GM12878 (cell line): Measurements from ENCODE around the gene LGI2. TPM values are rescaled to one million over a fixed set of nuclear protein-coding genes. Genes with fewer than 3 reads are reported as not detected.

Experiments
- ATAC-seq: fragments of 200-7000 bp; cut with Tn5 transposase; 3 replicates; pipeline ENCODE4 v1.9.1; 2020; ENCODE audit warnings: mild to moderate bottlenecking, moderate library complexity
- BruUV-seq: library from RNA; stranded (reverse); fragments of 400-500 nt; replicated peaks from 2 replicates; lab custom pipeline; 2021; lab: Mats Ljungman, UMichigan
- CTCF ChIA-PET: fragments of 300-600 bp; sonication (Branson Sonifier 250); formaldehyde crosslinking; extraction: SDS; loops from one replicate; lab custom pipeline; 2021; ENCODE audit warnings: inconsistent platforms; lab: Yijun Ruan, JAX
- POLR2A ChIA-PET: fragments of 350-600 bp; formaldehyde crosslinking; extraction: SDS; loops from one replicate; lab custom pipeline; 2021; ENCODE audit warnings: inconsistent platforms; lab: Charles Lee
- RAD21 ChIA-PET: fragments of 300-600 bp; sonication (Branson Sonifier 250); formaldehyde crosslinking; loops from one replicate; lab custom pipeline; 2023; ENCODE audit warnings: antibody characterized with exemption; ENCODE audit not compliant: unreplicated experiment; lab: Charles Lee
- SMC1A ChIA-PET: fragments of 300-600 bp; sonication (Branson Sonifier 250); formaldehyde crosslinking; loops from one replicate; lab custom pipeline; 2023; ENCODE audit not compliant: unreplicated experiment, uncharacterized antibody; lab: Charles Lee
- DNase-seq: peaks from one replicate; pipeline ENCODE4 v3.0.0-alpha.2; 2011; ENCODE audit warnings: low read depth, low spot score
- FAIRE-seq: peaks from 3 replicates; lab custom pipeline; 2011; peaks lifted over from hg19 to GRCh38; lab: Jason Lieb, UNC
- H2AFZ ChIP-seq: 2 replicates; pipeline ENCODE4 v1.6.0; 2011; ENCODE audit warnings: low read depth, low read length, control low read depth; ENCODE audit not compliant: control insufficient read depth
- H3K27ac ChIP-seq: 2 replicates; pipeline ENCODE4 v1.5.1; 2011; ENCODE audit warnings: control low read depth; ENCODE audit not compliant: control insufficient read depth, insufficient read depth
- H3K27me3 ChIP-seq, 2 experiments: replicated peaks in 1 of 2; 2 replicates each; pipeline versions ENCODE4 v1.6.0 to v1.6.1; 2011; ENCODE audit warnings: low read length in 1 of 2; ENCODE audit not compliant: control insufficient read depth in 2 of 2, insufficient read depth in 2 of 2
- H3K36me3 ChIP-seq, 2 experiments: 2 replicates each; pipeline ENCODE4 v1.5.1; 2011; ENCODE audit warnings: low read length in 1 of 2; ENCODE audit not compliant: control insufficient read depth in 2 of 2, insufficient read depth in 2 of 2
- H3K4me1 ChIP-seq: 2 replicates; pipeline ENCODE4 v1.6.1; 2011; ENCODE audit warnings: mild to moderate bottlenecking, low read length, moderate library complexity, mixed read lengths; ENCODE audit not compliant: control insufficient read depth, insufficient read depth
- H3K4me2 ChIP-seq: 2 replicates; pipeline ENCODE4 v1.6.0; 2011; ENCODE audit warnings: control low read depth; ENCODE audit not compliant: control insufficient read depth, insufficient read depth
- H3K4me3 ChIP-seq: fragments of 200-600 bp; sonication (generic); 2 replicates; pipeline ENCODE4 v1.5.1; 2016
- H3K79me2 ChIP-seq: 2 replicates; pipeline ENCODE4 v1.6.0; 2011; ENCODE audit warnings: low read length; ENCODE audit not compliant: control insufficient read depth, insufficient read depth
- H3K9ac ChIP-seq: 2 replicates; pipeline ENCODE4 v1.8.0; 2011; ENCODE audit warnings: low read length, control low read depth, mixed read lengths; ENCODE audit not compliant: control insufficient read depth, insufficient read depth
- H3K9me3 ChIP-seq: replicated peaks from 3 replicates; pipeline ENCODE4 v1.5.1; 2011; ENCODE audit warnings: mild to moderate bottlenecking, low read length; ENCODE audit not compliant: control insufficient read depth, insufficient read depth
- H4K20me1 ChIP-seq: 2 replicates; pipeline ENCODE4 v1.6.0; 2011; ENCODE audit not compliant: control insufficient read depth, insufficient read depth
- CBFB ChIP-seq: IDR thresholded peaks from 2 replicates; pipeline ENCODE4 v1.6.1; 2016; ENCODE audit warnings: antibody characterized with exemption, low read depth
- CREB1 ChIP-seq: IDR thresholded peaks from 2 replicates; pipeline ENCODE4 v1.6.1; 2012; ENCODE audit warnings: low read depth, mild to moderate bottlenecking, inconsistent platforms
- EED ChIP-seq: sonication (generic); IDR thresholded peaks from 2 replicates; pipeline ENCODE4 v1.6.1; 2016; ENCODE audit warnings: antibody characterized with exemption, low read depth
- EP300 ChIP-seq, 2 experiments: fragments of 150-350 bp in 1 of 2; IDR thresholded peaks; 2 replicates each; pipeline ENCODE4 v1.6.1; 2011 to 2012; ENCODE audit warnings: low read depth in 2 of 2, low read length in 2 of 2, borderline replicate concordance in 1 of 2, improper control_type of control experiment in 1 of 2, inconsistent platforms in 1 of 2; ENCODE audit not compliant: control insufficient read depth in 1 of 2
- HDGF ChIP-seq: fragments of 450-650 bp; IDR thresholded peaks from 2 replicates; pipeline ENCODE4 v1.6.1; 2016; ENCODE audit warnings: antibody characterized with exemption
- LARP7 ChIP-seq: fragments of 450-650 bp; IDR thresholded peaks from 2 replicates; pipeline ENCODE4 v1.6.1; 2017; ENCODE audit warnings: mild to moderate bottlenecking
- MTA3 ChIP-seq: IDR thresholded peaks from 2 replicates; pipeline ENCODE4 v1.6.1; 2012; ENCODE audit warnings: low read length, inconsistent platforms, borderline replicate concordance
- NBN ChIP-seq: fragments of 450-650 bp; IDR thresholded peaks from 2 replicates; pipeline ENCODE4 v1.6.1; 2016
- NFIC ChIP-seq: IDR thresholded peaks from 2 replicates; pipeline ENCODE4 v1.6.1; 2012; ENCODE audit warnings: low read depth, mild to moderate bottlenecking, inconsistent platforms, low read length, moderate library complexity
- NR2F1 ChIP-seq: fragments of 450-650 bp; conservative IDR thresholded peaks from 2 replicates; pipeline ENCODE4 v1.6.1; 2017; ENCODE audit warnings: mild to moderate bottlenecking
- NRF1 ChIP-seq: conservative IDR thresholded peaks from 2 replicates; pipeline ENCODE4 v1.6.1; 2011; ENCODE audit warnings: mild to moderate bottlenecking, low read depth, low read length, improper control_type of control experiment
- PBX3 ChIP-seq: IDR thresholded peaks from 2 replicates; pipeline ENCODE4 v1.6.1; 2011; ENCODE audit warnings: mild to moderate bottlenecking, low read depth, low read length, moderate library complexity; ENCODE audit not compliant: insufficient replicate concordance
- PRDM15 ChIP-seq: fragments of 450-650 bp; formaldehyde crosslinking; IDR thresholded peaks from 2 replicates; pipeline ENCODE4 v1.4.0; 2020; ENCODE audit warnings: mild to moderate bottlenecking, moderate library complexity
- RAD51 ChIP-seq: fragments of 450-650 bp; IDR thresholded peaks from 2 replicates; pipeline ENCODE4 v1.6.1; 2016; ENCODE audit warnings: moderate library complexity, mild to moderate bottlenecking, inconsistent platforms
- SPI1 ChIP-seq: IDR thresholded peaks from 2 replicates; pipeline ENCODE4 v1.6.1; 2011; ENCODE audit warnings: low read depth, mild to moderate bottlenecking, low read length, moderate library complexity, borderline replicate concordance; ENCODE audit not compliant: insufficient read depth
- TCF12 ChIP-seq: IDR thresholded peaks from 2 replicates; pipeline ENCODE4 v1.6.1; 2011; ENCODE audit warnings: low read depth, mild to moderate bottlenecking, low read length
- ZBTB11 ChIP-seq: fragments of 450-650 bp; formaldehyde crosslinking; IDR thresholded peaks from 2 replicates; pipeline ENCODE4 v1.5.0; 2022; ENCODE audit warnings: mild to moderate bottlenecking, missing genetic modification characterization
- ZSCAN29 ChIP-seq: fragments of 450-650 bp; IDR thresholded peaks from 2 replicates; pipeline ENCODE4 v1.6.1; 2017; ENCODE audit warnings: mild to moderate bottlenecking, moderate library complexity
- WGBS: methylation state at CpG from one replicate; pipeline ENCODE4 v1.1.6; 2016; ENCODE audit warnings: low lambda C conversion rate; ENCODE audit not compliant: insufficient replicate concordance, insufficient coverage; ENCODE audit errors: missing lambda C conversion rate; 5-methylcytosine and 5-hydroxymethylcytosine counted together
- in situ Hi-C: fragments of 300-500 bp; cut with MboI; formaldehyde crosslinking; loops from 9 replicates; pipeline ENCODE4 v1.14.3; 2018; ENCODE audit warnings: mixed read lengths
- intact Hi-C: fragments of 100-400 bp; cut with micrococcal nuclease; formaldehyde crosslinking; loops from one replicate; pipeline ENCODE4 v1.14.2; 2022; ENCODE audit not compliant: unreplicated experiment
- polyA plus RNA-seq, 11 experiments: library from polyadenylated mRNA; depleted of rRNA in 4 of 11; unstranded in 6 of 11; stranded (reverse) in 5 of 11; fragments of >200 nt; fragmentation: Nextera tagmentation in 4 of 11; fragmentation: Illumina TruSeq in 1 of 11; extraction: Ambion mirVana in 4 of 11; extraction: Trizol in 1 of 11; gene quantifications; 1 replicate in 1 of 11; 2 replicates in 10 of 11; pipeline versions ENCODE4 v1.2.1 to v1.2.3, GENCODE V29; 2011 to 2016; ENCODE audit warnings: inconsistent platforms in 2 of 11, missing spikeins in 2 of 11, low read depth in 1 of 11
- total RNA-seq, 4 experiments: library from RNA; depleted of rRNA in 3 of 4; stranded (reverse); fragments of >200 nt in 3 of 4; fragmentation: Illumina TruSeq in 1 of 4; extraction: Trizol in 1 of 4; gene quantifications; 2 replicates each; pipeline versions ENCODE4 v1.2.1 to v1.2.3, GENCODE V29; 2013 to 2021

The LGI2 gene
- total and polyA plus RNA-seq, 10 of the 15 experiments (the other 5 are each of a cell fraction or from before 2014, with no cell fraction given) = not detected

- SMC1A ChIA-PET = no interaction called here
- no peak overlapping the region for H3K27ac ChIP-seq
- no peak overlapping the region for H3K4me2 ChIP-seq
- H3K9ac ChIP-seq = no peak overlapping the region
- ATAC-seq (no peak), DNase-seq (no peak), FAIRE-seq (no peak)
- H3K36me3 ChIP-seq = no peaks in the 10 kb centered on the region; a peak in 1 of 4 replicates
- H4K20me1 ChIP-seq = no peaks in the 10 kb centered on the region
- peaks cover 12 to 16% of the 10 kb centered on the region in 2 experiments for H3K27me3 ChIP-seq
- in situ Hi-C loops (no loop called here), intact Hi-C loops (no loop called here)
- CTCF ChIA-PET = no interaction called here
- no peak overlapping the region for H3K4me3 ChIP-seq
- no peaks in the 10 kb centered on the region for H3K79me2 ChIP-seq
- RAD21 ChIA-PET = no interaction called here
- H3K9me3 ChIP-seq = no peaks in the 10 kb centered on the region
- POLR2A ChIA-PET = no interaction called here
- no peak overlapping the region for H2AFZ ChIP-seq
- 28% methylated on average over 4 of the region's 4 CpGs for WGBS
- H3K4me1 ChIP-seq = no peaks in the 10 kb centered on the region
- no TSS peak for BruUV-seq
- no peak for TF ChIP-seq MTA3
- no peak for TF ChIP-seq EP300 (IDR thresholded peaks at IDR 0.05; ENCODE audit: borderline replicate concordance in 1 of 2, control insufficient read depth in 1 of 2, low read depth in 2 of 2, low read length in 2 of 2)
- no peak for TF ChIP-seq TCF12
- TF ChIP-seq CBFB = no peak
- TF ChIP-seq NFIC = no peak
- TF ChIP-seq CREB1 = no peak
- no peak for TF ChIP-seq ZBTB11 (CRISPR knock-in tag)
- TF ChIP-seq RAD51 = no peak
- TF ChIP-seq PBX3 = no peak
- no peak for TF ChIP-seq ZSCAN29
- no peak for TF ChIP-seq PRDM15 (CRISPR knock-in tag)
- no peak for TF ChIP-seq EED
- no peak for TF ChIP-seq NRF1
- no peak for TF ChIP-seq NR2F1
- no peak for TF ChIP-seq HDGF
- TF ChIP-seq LARP7 = no peak
- no peak for TF ChIP-seq NBN
- no peak for TF ChIP-seq SPI1
Observed at GRCh38 chr4:25033526-25033925, 2.8 kb upstream of the LGI2 start.
